T-helper 17 cell (primary cell): ENCODE measurements around the gene LRPPRC. TPM values are rescaled to one million over a fixed set of nuclear protein-coding genes. Genes with fewer than 3 reads are reported as not detected.

Source experiments
- ATAC-seq: fragments of 150-1000 bp; cut with Tn5 transposase; 2 replicates; pipeline ENCODE4 v1.10.0; 2021; ENCODE audit warnings: mild to moderate bottlenecking, moderate library complexity
- DNase-seq, 3 donors: peaks; one replicate each; pipeline versions ENCODE4 v3.0.0 to v3.0.0-alpha.2; 2020 to 2021
- H3K9me3 ChIP-seq: one replicate; pipeline ENCODE4 v1.7.0; 2013; ENCODE audit warnings: low read length, mild to moderate bottlenecking; ENCODE audit not compliant: control insufficient read depth, poor library complexity, severe bottlenecking
- H3K27ac Mint-ChIP-seq: one replicate; pipeline ENCODE4 v1.8.0; 2022; ENCODE audit warnings: mild to moderate bottlenecking, moderate library complexity, mixed read lengths
- H3K27me3 Mint-ChIP-seq: one replicate; pipeline ENCODE4 v1.8.0; 2022; ENCODE audit warnings: mixed read lengths
- H3K36me3 Mint-ChIP-seq: one replicate; pipeline ENCODE4 v1.8.0; 2022; ENCODE audit warnings: low read depth, mixed read lengths
- H3K4me1 Mint-ChIP-seq: one replicate; pipeline ENCODE4 v1.8.0; 2022; ENCODE audit warnings: mild to moderate bottlenecking, mixed read lengths
- H3K4me3 Mint-ChIP-seq: one replicate; pipeline ENCODE4 v1.8.0; 2022; ENCODE audit warnings: mild to moderate bottlenecking, moderate library complexity, mixed read lengths
- total RNA-seq, 4 donors: library from RNA in 2 of 4; stranded (reverse) in 2 of 4; gene quantifications; one replicate each; pipeline ENCODE4 v1.2.3 and lab custom pipeline; 2022 to 2026

The LRPPRC gene
- total RNA-seq, 2 donors from 2014 or later = 59.8 to 60.7 TPM

DNA sequence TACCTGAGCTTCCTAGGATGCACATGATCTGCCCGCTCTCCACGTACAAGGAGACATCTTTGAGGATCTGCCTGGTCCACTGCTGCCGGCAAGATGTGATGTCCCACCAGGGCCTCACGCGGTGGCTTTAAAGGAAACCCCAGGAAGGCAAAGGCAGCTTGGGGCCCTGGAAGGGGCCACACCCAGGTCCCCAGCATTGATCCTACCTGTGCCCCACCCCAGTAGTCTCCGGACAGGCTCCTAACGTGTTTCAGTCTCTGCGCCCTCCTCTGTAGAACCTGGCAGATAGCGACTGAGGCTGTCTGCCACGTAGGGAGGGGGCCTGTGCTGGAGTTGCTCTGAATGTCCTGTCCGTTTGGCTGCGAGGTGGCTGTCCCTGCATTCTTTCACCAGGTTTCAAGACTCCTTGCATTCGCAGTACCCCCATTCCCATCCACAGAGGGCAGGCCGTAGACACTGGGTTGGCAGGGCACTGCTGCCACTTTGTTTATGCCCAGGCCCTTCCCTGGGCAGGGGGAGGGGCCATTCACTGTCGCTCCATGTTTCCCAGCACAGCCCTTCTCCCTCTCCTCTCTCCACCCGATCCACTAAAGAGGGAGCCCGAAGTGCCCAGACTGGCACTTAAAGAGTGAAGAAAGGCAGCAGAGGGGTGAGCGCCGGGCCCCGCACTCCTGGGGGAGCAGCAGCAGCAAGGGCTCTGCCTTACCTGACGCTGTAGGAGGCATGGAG, 157.8 kb downstream of the LRPPRC start:
- H3K27me3 Mint-ChIP-seq = peaks cover 22% of the 10 kb centered on the region
- H3K4me1 Mint-ChIP-seq = no peaks in the 10 kb centered on the region
- no peaks in the 10 kb centered on the region for H3K9me3 ChIP-seq
- H3K4me3 Mint-ChIP-seq = no peak overlapping the region
- ATAC-seq = no peak
- H3K36me3 Mint-ChIP-seq = no peaks in the 10 kb centered on the region
- DNase-seq = no peak
- H3K27ac Mint-ChIP-seq = no peak overlapping the region

DNA sequence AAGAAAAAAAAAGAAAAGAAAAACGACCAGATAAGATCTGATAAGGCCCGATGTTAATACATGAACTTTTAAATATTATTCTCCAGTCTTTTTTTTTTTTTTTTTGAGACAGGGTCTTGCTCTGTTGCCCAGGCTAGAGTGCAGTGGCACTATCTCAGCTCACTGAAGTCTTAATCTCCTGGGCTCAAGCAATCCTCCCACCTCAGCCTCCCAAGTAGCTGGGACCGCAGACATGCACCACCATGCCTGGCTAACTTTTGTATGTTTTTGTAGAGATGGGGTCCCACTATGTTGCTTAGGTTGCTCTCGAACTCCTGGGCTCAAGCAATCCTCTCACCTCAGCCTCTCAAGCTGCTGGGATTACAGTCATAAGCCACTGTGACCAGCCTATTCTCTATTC, 158.8 kb downstream of the LRPPRC start:
- ATAC-seq = no peak
- no peaks in the 10 kb centered on the region for H3K36me3 Mint-ChIP-seq
- no peak overlapping the region for H3K4me3 Mint-ChIP-seq
- H3K27me3 Mint-ChIP-seq = peaks cover 22% of the 10 kb centered on the region
- no peaks in the 10 kb centered on the region for H3K4me1 Mint-ChIP-seq
- DNase-seq = no peak
- H3K9me3 ChIP-seq = no peaks in the 10 kb centered on the region
- H3K27ac Mint-ChIP-seq = no peak overlapping the region

Other genes starting within 250 kb of the LRPPRC start
- gene DYNC2LI1, start 221.9 kb downstream of the LRPPRC start, total RNA-seq = 1 to 10 TPM; 2.8 to 4.7 TPM
- not detected for gene ABCG5, start 157.2 kb downstream of the LRPPRC start, total RNA-seq
- gene ABCG8, start 157.0 kb downstream of the LRPPRC start, total RNA-seq = not detected
- gene PPM1B, start 172.9 kb upstream of the LRPPRC start, total RNA-seq = 10 to 100 TPM; 72.7 to 82.7 TPM